Activated effector memory CD4-positive, alpha-beta T cell treated with anti-CD3 and anti-CD28 coated beads, Interleukin-2, amount 50 U/mL, for 16 hours (primary cell): ENCODE results near the gene CYSTM1.

Source experiments
- DNase-seq: peaks from one replicate; pipeline ENCODE4 v3.0.0-alpha.2; 2020

CYSTM1 gene, protein sequence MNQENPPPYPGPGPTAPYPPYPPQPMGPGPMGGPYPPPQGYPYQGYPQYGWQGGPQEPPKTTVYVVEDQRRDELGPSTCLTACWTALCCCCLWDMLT

DNA sequence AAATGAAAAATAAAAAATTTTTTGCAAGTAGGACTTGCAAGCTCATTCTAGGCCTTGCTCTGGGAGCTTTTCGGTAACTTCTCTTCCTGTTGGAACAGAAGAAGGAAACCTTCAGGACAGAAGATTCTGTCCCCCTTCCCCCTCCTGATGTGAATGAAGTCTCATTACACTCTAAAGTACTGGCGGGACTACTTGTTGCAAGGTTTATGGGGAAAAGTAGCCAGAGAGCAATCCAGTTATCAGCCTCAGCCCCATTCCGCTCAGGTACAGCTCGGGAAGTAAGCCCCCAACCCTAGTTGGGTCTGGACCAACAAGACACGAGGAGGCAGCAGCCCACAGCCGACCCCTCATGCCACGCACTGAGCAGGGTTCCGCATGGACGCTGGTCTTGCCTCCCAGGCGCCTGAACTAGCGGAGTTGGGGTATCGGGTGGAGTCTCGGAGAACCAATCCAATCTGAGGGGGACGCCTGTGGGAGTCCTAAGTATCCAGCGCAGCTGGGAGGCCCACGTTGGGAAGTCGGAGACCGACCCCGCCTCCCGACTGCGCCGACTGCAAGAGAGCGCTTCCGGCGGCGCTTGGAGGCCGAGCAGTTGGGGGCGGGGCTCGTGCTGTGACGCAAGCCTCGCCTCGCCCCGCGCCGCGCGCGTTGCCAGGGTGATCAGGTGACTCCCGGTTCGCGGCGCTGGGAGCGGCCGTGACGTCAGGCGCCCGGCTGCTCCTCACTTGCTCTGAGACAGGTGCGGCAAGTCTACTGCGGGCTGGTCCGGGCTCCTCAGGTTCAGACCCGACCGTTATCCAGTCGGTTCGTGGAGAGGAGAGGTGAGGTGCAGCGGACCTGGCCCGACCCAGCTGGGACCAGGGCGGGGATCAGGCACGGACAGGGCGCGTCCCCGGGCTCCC, at the start of gene CYSTM1:
Gene CYSTM1, plus strand, starts transcription at position 724 of the 902 bp plus-strand sequence. CDS start 19,278 bp downstream, outside the sequence.
- peak; percentile 98 for DNase-seq

GRCh38 chr5:140125637-140126036, 49.4 kb upstream of the CYSTM1 start, which contains the start of gene IGIP:
Gene IGIP, plus strand, starts transcription at chr5:140125937. Its CDS starts 2,540 bp downstream, at chr5:140128477.
- DNase-seq, result no peak

- no peak for DNase-seq
Measured at GRCh38 chr5:140126315-140127012, 48.5 kb upstream of the CYSTM1 start.

- DNase-seq, result no peak
Measured at GRCh38 chr5:140128376-140128775, 46.6 kb upstream of the CYSTM1 start.

GRCh38 chr5:140130949-140131733, 43.8 kb upstream of the CYSTM1 start:
- no peak for DNase-seq

- no peak for DNase-seq
Measured at GRCh38 chr5:140131967-140132409, 43.0 kb upstream of the CYSTM1 start.

- DNase-seq, result no peak
Measured at GRCh38 chr5:140133514-140134167, 41.3 kb upstream of the CYSTM1 start.

DNA sequence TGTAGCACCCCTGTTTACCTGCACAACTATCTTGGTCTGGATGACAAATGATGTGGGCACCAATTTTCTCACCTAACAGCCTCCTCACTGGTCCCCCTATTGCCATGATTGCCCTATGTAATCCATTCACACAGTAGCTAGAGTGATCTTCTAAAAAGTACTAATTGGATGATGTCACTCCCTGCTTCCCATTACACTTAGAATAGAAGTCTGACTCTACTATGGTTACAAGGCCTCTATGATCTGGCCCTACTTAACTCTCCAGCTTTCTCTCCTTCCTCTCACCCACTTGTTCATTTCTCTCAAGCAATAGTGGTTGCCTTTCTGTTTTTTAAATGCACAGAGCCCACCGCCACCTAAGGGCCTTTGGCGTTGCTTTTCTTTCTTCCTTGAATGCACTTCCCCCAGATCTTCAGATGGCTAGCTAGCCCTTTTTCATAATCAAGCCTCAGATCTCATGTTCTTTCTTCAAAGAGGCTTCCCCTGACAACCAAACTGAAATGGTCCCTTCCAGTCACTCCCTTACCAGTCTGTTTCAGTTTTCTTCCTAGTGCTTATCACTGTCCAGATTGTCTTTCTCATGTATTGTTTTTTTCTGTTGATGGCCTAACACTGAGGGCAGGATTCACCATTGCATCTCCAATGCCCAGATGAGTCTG, 40.6 kb upstream of the CYSTM1 start:
- DNase-seq, result no peak

GRCh38 chr5:140135127-140135526, 39.9 kb upstream of the CYSTM1 start:
- no peak for DNase-seq

DNA sequence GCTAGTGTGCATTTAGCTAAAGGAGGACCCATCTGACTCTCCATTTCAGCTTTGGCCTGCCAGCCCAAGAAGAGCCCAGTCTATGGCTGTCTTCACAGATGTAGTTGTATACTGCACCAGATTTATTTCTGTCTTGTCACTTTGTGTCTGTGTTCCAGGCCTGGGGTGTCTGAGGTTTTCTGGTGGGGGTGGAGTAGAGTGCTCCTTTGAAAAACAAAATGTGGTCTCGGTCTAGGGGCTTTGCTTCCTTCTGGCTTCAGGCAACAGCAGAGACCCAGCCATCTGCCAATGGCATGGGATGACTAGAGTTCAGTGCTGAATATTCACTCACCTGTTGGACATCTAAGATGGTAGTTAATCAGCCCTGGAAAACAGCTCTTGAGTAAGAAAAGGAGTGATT, 38.4 kb upstream of the CYSTM1 start:
- DNase-seq, result no peak

GRCh38 chr5:140140435-140140834, 34.6 kb upstream of the CYSTM1 start:
- no peak for DNase-seq

DNA sequence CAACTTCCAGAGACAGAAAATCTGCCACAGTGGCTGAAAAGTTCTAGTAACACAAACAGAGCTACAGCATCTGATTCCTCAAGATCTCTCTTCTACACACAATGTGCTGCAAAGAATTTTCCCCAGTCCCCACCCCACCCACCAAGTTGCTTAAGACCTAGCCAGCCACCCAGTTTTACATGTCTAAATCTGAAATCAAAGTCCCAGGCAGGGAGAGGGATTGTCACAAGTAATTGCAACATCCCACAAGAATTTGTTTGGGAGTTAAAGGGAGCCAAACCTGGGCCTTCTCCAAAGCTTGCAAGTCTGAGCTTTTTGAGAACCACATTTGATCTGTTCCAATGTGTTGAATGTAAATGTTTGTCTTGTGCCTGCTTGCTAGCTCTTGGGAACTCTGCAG, 33.7 kb upstream of the CYSTM1 start:
- no peak for DNase-seq

- no peak for DNase-seq
Measured at GRCh38 chr5:140142246-140142645, 32.7 kb upstream of the CYSTM1 start.

GRCh38 chr5:140142856-140143255, 32.1 kb upstream of the CYSTM1 start:
- no peak for DNase-seq

DNA sequence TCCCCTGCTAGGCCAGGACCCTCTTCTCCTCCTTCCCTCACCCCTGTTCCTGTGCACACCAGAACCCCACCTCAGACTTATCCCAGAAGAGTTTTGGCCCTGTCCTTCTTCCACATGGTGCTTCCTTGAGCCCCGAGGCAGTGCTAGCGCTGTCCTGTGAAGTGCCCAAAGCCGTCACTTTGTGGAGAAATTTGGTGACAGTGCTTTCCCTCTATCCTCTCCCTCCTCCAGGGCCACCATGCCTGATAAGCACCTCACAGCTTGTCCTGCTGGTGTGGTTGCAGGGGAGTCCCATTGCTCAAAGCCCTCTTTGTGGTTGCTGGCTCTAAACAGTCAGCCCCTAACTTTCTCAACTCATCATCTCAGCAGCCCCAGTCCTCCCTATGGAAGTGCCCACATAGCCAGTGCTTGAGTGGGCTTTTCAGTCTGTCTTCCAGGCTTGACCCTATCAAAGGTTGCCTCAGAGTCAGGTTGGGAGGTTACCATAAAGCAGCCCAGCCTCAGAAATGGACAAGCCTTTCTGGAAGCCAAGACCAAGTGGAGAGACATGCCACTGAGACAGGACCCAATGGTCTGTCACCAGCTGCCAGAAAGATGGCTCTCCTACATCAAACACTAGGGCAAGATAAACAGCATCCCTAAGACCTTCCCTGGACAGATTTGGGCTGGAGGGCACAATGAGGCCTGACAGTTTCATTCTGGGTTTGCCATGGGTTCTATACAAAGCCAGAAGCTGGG, 31.3 kb upstream of the CYSTM1 start:
- DNase-seq, result no peak

DNA sequence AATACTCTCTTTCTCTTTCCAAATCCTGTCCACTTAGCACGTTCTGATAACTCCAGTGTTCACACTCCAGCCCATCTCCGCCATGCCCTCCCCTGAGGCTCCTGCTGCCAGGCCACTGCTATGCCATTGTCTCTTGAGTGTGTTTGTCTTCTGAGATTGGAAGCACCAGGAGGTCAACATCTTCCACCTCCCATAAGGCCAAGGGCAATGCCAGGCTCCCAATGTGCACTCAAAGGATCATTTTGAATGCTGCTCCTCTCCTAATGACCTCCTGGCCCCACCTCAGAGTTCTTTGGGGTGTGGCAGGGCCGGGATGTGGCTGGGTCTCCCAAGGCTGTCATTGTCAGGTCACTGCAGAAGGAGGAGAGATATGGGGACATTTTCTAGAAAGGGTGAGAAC, 29.7 kb upstream of the CYSTM1 start:
- DNase-seq, result no peak

DNA sequence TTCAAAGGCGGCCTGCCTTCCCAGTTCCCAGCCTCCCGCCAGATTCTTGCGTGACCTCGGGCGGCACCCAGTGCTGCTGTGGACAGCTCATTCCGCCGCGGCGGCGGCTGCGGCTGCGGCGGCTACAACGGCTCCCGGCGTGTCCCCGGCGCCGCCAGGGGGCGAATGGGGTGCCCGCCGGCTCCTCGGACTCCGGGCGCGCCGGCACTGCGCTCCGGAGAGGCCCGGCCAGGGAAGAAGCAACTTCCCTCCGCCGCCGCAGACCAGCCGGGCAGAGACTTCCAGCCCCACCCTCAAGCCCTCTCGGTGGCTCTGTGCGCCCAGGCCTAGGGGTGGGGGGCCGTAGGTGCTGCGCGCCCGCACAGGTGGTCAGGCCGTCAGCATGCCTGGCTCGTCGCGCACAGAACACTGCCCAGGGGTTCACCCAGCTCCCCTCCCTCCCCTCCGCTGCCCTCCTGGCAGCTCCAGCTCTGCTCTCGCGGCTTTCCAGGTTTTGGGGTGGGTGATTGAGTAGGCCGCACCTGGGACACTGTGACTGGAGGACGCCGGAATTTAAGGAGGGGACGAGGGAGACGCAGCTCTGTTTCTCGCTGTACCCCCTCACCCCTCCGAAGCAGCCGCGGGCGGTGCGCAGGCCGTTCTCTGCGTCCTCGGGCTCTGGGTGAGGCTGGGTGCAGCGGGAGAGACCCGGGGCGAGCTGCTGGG, 29.0 kb upstream of the CYSTM1 start:
- peak; percentile 84 for DNase-seq

GRCh38 chr5:140146523-140146842, 28.5 kb upstream of the CYSTM1 start:
- DNase-seq, result no peak

DNA sequence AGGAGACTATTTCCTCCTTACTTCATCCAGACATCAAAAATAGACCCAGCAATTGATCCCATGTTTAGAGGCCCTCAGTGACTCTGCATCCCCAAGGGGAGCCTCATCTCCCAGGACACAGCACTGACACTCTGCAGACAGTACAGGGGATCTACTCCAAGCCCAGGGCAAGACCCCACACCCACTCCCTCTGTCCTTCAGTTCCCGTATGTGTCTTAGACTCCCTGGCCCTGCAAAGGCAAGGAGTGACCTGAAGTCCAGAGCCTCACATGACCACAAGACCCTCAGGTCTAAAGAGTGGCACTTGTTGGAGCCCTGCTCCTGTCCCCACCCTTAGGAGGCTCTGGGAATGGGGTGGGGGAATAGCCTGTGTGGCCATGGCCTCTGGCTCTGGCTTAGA, 27.5 kb upstream of the CYSTM1 start:
- no peak for DNase-seq

DNA sequence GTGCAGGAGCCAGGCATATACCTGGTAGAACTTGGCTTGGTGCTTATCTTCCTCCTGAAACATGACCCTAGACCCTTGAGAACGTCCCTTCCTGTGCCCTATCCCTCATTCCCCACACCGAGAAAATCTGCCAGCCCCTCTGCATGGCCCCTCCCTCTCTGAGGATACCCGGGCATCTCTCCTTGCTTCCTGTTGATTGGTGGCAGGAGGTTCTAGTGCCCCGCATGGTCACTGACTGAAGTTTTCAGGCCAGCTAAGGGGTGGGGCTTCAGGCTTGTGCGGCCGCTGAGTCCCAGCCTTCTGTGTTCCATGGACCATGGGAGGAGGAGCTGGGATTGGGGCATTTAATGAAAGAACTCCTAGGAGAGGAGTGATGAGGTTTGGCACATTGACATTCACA, 26.5 kb upstream of the CYSTM1 start:
- no peak for DNase-seq

GRCh38 chr5:140150201-140150600, 24.8 kb upstream of the CYSTM1 start:
- DNase-seq, result no peak
